GM12878 (cell line): ENCODE results near the gene PHOSPHO1.
"Not testable (repeated sequence)": the region's sequence is repeated elsewhere in the genome, so short reads cannot be mapped to it uniquely, and the experiment has no call there.

ENCODE experiments used
- CREB1 ChIP-seq: IDR thresholded peaks from 2 replicates; pipeline ENCODE4 v1.6.1; 2012; ENCODE audit warnings: low read depth, mild to moderate bottlenecking, inconsistent platforms
- GABPA ChIP-seq: IDR thresholded peaks from 2 replicates; pipeline ENCODE4 v1.6.1; 2014; ENCODE audit warnings: antibody characterized with exemption, low read depth, mild to moderate bottlenecking, inconsistent platforms
- SUZ12 ChIP-seq: fragments of 200-600 bp; sonication (generic); IDR thresholded peaks from one replicate; pipeline ENCODE4 v1.6.1; 2018; ENCODE audit warnings: antibody characterized with exemption, mild to moderate bottlenecking; ENCODE audit not compliant: unreplicated experiment

GRCh38 chr17:49175978-49176377, 54.6 kb downstream of the PHOSPHO1 start:
- not testable (repeated sequence) for TF ChIP-seq CREB1, GABPA, SUZ12
